SW 1271 (cell line): ENCODE results near the gene CCDC70.

Experiments
- DNase-seq, 2 experiments: peaks; one replicate each; lab custom pipeline; 2025; lab: John Stamatoyannopoulos, UW

The CCDC70 gene

DNA sequence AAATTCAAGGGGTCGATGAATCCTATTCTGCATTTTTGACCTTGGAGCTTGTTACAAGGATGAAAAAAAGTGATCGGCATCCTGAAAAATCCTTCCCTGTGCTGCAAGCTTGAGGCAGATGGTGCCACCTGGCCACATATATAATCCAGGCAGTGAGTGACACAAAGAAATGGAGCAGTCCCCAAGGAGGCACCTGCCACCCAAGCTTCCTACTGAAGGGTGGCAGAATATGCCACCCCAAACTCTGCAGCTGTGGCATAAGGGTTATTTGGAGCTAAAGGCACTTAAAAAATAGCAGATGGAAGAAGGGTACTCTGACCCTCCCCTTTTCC lies 32.2 kb upstream of the CCDC70 start:
- no peak for DNase-seq

DNA sequence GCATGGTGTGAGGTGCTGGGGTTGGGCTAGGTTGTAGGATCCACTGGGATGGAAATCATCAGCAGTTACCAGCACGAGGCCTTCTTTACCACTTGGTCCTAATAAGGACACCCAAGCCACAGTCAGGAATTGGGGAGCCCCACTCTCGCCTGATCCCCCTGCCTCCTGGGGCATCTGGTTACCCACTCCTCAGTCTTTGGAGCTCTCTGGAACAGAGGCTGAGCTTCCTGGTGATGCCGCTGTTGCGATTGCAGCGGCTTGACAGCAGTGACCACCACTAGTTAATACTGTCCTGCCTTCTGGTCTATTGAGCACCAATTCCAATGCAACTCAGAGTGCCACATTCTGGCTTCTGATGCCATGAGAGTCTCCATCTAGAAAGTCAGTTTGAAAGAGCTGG lies 30.2 kb upstream of the CCDC70 start:
- DNase-seq: no peak

DNA sequence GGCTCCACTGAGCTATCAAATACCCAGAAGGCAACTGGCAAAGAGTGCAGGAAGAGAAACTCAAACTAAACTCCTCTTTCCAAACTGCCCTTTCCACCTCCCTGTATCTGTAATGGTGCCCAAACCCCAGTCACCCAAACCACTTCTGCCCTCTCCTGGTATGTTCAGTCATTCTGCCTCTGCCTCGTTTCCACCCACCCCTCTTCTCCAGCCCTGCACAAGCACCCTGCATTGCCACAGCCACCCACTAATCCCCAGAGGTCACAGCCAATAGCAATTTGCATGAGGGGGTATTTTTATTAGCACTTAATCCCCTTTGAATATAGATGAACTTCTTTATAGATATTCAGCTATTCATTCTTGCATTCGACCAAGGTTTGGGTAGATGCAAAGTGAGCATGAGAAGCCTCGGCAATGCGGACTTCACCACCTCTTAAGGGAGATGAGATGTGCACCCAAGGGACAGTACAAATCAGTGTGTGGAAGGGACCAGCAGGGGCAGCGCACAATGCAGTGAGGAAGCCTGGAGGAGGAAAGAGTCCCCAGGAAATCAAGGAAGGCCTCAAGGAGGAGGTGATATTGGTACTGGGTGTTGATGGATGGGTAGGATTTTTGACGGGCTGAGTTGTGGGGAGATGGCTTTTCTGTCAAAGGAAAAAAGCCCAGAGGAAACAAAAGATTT lies 29.2 kb upstream of the CCDC70 start:
- DNase-seq: peak in 1 of 2 experiments; percentile 12

DNA sequence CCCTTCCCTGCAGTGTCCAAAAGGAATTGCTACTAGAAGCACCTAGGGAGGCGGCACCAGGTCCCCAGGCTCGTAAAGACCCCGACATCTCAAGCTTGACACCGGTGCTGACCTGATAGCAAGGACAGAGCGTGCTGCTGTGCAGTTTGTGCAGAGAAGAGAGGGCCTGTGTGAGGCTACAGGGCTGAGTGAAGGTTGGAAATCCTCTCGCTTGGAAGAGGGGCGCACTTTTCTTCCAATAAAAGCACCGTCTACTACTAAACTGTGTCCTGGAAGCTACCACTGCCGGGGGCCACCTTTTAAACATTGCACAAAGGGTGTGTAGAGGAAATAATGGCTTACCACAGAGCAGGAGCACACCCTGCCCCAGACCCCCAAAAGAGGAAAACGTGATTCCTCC lies 27.8 kb upstream of the CCDC70 start:
- DNase-seq: no peak

DNA sequence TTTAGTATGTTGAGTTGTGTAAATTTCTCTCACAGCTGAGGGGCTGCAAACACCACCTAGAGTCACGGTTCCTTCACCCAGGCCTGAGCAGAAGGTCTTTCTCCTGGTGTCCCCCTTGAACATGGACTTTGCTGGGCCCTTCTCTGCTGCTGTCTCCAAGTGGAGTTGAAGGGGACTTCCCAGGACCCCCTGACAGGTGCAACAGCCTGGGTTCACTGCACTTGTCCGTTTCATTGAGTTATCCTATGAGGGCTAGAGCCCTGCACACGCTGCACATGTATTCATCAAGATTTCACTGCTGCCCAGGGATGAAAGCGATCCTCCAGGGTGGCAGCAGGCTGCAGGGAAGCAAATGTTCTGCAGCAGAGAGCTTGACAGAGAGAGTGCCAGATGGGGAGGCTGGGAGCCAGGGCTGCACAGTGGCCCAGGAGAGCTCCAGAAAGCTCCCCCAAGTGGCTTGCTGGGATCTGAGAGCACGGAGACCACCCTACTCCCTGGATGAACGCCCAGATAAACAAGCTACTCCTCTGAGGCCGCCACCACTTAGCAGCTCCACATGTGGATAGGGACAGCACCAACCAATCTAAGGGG lies 27.1 kb upstream of the CCDC70 start:
- DNase-seq: no peak

DNA sequence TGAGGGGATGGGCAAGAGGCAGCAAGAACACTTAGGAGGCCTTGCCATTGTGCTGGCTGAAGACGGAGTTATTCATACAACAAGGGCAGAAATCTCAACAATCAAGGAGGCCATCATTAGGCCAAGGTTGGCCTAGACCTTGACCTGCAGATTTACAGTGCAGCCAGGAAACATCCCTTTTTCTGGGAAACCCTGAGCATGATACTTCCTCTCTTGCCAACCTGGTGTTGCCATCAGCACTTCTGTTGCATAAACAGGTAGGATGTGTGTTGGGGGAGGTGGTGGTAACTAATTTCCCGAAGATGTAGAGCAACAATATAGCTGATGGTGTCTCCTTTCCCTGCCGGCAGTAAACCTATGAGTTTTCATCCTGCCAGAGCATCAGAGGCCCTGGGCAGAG lies 24.8 kb upstream of the CCDC70 start:
- DNase-seq: no peak

DNA sequence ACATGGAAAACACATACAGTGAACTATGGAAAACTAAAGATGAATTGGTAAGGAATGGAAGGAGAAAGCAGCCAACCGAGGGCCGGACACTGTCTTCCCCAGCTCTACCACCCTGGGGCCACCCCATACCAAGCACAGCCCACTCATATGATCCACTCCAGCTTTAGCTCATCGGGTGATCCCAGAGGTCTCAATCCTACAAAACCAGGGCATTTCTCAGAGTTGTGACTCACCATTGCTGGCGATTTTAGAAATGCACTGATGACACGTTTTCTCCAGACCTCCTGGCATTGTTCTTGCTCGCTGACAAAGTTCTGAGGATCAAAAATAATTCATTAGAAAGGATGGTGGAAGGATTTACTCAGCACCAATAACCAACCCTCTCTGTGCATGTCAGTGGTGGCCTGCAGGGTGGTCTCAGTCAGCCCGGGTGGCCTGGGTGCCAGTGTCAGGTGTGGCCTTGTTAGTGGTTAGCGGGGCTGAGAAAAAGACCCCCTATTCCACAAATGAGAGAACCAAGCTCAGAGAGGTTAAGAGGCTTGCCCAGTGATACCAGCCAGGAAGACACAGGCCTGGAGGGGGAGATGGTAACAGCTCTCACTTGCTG lies 23.4 kb upstream of the CCDC70 start:
- no peak for DNase-seq

DNA sequence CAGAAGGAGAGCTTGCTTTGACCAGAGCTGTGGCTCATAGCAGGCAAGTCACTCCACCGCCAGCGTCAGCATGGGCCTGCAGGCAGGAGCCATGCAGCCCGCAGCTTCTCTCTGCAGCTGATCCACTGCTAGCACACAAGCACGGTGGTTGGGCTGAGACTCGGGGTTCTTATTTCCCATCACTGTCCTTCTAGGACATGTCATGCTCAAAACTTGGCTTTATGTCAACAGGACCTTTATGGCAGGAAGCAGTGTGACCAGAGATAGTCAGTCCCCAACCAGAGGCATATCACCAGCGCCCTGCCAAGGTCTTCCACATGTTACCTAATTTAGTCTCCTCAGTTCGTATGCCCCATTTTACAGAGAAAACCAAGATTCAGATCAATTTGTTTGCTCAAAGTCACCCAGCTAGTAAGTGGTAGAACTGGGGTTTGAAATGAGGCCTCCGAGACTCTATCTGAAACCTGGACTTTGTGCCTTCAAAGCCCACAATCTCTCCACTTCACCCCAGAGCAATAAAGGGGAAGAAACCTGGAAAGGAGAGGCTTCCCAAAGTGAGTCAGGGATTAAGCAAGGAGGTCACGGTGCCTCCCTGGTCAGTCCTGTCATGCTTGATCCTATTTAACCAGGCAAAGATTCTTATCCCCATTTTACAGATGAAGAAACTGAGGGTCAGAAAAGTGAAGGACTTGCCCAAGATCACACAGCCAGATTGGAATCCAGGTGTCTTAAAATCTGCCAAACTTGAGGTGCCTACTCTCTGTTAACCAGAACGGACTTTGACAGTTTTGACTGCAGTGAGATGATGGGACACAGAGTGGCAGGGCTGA lies 21.8 kb upstream of the CCDC70 start:
- DNase-seq: no peak

DNA sequence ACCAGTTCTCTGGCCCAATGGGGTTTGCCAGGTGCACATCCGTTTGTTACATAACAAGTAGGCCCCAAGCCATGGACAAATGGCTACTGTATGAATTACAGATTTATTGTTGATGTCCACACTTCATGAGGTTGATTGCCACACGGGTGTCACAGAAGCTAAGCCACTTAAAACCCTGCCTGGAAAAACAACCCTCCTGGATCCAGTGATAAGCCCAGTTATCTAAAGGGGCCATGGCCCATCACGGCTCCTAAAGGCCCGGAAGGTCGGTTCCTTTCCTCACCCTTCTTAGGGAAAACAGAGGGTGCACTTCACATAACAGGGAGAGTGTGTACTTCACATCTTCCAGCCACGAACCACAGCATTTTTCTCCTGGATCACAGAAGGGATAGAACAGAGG lies 20.9 kb upstream of the CCDC70 start:
- DNase-seq: no peak

DNA sequence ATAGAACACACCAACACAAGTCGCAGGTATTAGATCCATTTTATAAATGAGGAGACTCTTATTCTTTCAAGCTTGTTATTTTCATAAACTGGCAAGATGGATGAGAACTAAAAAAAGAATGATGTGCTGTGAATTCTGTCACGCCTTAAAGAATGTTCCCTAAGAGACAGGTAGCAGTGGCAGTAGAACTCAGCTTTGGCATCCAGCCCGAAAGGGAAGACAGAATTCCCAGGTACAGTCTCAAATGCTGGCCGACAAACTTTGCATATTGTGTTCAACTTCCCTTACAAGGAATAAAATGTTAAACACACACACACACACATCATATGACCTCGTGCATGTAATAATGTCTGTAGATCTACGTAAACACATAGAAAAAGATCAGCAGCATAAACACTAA lies 20.0 kb upstream of the CCDC70 start:
- no peak for DNase-seq

DNA sequence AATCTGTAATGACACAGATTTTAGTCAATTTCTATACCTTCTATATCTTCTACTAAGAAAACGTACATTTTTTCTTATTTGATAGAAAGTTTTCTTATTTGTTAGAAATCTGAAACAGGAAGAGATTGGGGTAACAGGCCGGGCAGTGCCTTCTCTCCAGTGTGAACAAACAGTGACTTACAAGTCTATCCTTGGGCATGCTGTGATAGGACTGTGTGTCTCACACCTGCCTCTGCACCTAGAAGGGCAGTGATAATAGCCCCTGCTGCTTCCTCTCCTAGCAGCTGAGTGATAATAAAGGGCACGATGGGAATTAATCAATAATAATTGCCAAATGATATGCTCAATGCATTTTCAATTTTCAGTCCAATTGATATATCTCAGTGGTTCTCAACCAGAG lies 18.2 kb upstream of the CCDC70 start:
- DNase-seq: no peak

DNA sequence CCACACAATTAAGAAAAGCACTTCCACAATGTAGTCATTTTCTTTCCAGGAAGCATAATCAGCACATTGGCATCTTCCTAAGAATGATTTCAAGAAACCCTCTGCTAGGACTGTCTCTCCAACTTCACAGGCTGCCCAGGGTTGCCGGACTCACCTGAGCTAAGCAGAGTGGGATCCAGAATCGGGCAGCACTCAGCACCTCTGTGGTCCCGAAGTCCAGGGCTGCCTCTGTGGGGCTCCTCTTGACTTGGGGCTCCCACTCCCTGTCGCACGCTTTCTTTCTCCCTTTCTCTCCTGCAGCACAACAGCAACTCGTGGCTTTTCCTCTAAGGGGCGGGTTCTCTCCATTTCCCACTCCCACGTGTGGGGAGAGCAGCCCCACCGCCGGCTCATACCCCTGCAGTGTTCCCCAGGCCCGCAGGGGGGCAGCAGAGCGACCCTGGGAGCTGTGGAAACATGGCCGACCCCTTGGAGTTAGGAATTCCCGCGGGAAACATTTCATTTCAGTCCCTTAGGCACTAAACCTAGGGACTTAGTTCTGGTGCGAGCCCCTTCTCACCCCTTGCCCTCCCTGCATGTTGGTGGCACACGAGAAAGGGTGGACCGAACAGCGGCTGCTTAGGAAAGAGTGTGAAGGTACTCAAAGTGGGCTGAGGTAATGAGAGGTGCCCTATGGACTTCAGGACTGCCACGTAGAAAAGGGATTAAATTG lies 16.8 kb upstream of the CCDC70 start, which contains the start of gene TMEM272:
Gene TMEM272 (minus strand): TSS at position 316 of the 712 bp plus-strand sequence. CDS start 6,647 bp downstream, outside the sequence.
- DNase-seq: peak in 1 of 2 experiments; percentile 24

DNA sequence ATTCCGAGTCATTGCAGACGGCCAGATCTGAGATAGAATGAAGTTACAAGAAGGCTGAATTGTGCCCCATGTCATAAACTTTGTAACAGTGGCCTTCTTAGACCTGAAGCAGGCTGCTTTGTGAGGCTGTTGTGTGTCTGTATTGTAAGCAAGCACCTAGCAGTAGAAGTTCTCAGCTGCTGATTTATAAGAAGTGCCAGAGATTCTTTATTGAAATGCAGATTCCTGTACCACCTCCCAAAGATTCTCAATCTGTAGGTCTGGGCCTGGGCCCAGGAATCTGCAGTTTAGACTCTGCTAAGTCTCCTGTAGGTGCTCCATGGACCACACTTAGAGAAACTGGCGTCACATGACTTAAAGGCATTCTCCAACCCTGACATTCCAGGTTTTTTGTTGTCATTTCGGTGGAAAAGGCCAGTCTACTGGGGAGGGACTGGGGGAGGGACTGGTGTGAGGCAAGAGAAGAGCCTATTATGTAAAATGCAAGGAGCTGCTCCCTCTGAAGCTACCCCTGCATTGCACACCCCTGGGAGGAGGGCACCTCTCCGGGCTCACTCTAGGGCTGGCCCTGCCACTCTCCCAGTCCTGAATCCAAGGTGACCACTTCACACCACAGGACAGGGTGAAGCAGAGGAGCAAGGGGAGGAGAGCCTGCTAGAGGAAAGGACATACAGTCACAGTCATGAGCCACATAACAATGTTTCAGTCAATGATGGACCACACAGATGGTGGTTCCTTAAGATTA lies 16.0 kb upstream of the CCDC70 start:
- DNase-seq: no peak

DNA sequence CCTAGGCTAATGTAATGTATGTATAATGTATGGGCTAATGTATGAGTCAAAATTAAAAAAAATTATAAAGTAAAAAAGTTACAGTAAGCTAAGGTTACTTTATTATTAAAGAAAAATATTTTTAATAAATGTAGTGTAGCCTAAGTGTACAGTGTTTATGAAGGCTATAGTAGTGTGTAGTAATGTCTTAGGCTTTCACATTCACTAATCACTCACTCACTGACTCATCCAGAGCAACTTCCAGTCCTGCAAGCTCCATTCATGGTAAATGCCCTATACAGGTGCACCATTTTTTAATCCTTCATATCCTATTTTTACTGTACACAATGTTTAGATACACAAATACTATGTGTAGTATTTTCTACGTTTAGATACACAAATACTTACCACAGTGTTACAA lies 15.0 kb upstream of the CCDC70 start:
- no peak for DNase-seq

DNA sequence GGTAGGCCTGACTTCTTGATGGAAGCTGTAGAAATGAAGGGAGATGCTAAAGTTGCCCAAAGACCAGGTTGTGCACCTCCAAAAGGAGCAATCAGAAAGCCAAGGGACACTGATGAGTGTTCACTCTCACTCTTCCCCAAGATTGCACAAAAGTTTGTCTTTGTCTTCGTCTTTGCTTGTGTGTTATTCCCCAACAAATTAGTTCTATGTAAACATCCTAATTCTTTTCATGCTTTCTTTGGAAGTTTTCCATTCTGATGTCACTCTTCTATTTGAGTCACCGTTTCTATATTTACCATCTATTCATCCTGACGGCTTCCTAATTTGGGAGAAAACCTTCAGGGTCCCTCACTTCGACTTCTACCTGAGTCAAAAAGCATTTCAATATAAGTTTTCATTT lies 13.1 kb upstream of the CCDC70 start:
- DNase-seq: no peak

DNA sequence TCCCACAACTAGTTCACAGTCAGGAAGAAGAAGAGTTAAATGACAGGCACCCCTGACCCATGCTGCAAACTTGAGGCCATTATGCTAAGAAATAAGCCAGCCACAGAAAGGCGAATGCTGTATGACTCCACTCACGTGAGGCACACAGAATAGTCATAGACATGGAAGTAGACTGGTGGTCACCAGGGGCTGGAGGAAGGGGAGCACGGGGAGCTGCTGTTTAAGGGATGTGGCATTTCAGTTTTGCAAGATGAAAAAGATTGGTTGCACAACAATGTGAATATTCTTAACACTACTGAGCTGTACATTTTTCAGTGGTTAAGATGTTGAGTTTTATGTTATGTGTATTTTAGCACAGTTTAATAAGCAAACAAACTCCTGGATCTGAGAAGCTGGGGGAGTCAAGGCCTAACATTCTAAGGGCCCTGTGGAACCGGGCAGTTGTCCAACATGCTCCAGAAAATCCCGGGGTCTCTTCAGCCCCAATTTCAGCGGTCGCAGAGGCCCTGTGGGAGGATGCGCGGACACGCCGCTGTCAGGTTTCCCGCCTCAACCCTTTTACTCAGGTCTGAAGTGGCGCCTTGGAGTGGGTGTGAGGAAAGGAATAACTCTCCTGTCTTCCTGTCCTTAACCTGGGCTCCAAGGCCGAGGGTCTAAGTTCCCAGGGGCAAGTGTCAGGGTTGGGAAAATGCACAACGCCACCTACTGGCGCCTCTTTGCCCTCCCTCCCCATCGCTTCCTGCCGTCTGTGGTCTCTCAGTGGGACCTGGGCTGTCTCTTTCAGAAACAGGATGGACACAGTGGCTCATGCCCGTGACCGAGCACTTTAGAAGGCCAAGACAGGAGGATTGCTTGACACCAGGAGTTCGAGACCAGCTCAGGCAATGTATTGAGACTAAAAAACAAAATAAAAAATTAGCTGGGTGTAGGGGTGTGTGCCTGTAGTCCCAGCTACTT lies 12.3 kb upstream of the CCDC70 start:
- no peak for DNase-seq

DNA sequence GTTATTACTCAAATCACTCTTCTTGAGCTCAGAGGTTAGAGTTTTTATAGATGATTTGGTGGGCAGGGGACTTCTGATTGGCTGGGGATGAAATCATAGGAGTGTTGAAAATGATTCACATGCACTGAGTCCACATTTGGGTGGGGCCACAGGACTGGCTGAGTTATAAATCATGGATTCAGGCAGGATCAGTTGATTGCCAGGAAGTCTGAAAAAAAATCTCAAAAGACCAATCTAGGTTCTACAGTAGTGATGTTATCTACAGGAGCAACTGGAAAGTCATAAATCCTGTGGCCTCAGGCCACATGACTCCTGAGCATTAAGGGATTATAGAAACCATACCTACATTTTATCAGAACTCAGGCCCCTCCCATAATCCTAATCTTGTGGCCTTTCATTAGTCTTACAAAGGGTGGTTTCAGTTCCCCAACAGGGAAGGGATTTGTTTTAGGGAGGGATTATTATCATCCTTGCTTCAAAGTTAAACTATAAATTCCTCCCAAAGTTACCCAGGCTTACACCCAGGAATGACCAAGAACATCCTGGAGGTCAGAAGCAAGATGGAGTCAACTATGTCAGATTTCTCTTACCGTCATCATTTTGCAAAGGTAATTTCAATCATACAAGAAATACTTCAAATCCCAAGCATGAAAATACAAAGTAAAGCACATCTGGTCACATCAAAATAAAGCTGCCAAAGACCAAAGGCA lies 5.6 kb upstream of the CCDC70 start:
- no peak for DNase-seq

DNA sequence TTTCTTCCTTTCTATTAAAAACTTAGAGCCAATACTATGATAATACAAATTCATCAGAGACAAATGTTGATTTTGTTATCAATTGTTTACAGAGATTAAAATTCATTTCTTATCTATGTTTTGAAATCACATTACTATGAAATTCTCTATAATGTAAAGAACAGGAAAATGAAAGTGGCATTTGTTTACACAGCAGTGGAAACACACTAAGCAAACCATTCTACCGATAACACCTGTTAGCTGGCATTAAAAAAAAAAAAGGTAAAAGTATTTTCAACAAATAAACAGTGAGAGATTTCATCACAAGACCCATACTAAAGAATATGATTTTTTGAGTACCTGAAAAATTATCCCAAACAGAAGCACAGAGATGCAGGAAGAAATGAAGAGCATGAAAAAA lies 4.8 kb upstream of the CCDC70 start:
- DNase-seq: no peak

DNA sequence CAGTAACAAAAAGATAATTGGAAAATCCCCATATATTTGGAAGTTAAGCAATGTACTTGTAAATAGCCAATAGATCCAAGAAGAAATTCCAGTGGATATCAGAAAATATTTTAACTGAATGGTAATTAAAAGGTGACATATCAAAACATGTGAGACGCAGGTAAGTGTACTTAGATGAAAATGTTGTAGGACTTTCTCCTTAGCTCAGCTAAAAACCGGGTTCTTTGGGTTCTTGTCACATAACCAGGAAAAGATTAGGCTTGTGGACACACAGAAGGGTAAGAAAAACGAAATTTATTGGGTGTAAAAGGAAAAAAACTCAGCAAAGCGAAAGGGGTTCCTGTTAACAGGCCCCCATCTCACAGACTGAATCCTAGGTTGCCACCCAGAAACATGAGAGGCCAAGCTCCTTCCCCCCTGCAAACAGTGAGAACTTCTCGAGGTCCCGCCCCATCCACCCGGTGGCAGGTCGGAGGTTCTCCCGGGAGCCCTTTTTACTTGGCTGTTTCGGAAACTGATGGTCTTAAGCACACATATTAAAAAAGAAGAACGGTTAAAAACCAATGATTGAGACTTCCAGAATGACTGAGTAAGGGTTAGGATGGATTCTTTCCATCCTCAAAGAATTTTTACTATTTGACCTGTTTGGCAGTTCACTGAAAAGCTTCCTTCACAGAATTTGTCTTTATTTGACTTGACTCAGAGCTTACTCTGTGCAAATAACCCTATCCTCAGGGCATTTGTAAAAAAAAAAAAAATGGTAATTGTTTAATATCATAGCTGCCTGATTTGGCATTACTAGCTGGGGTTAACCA lies 3.1 kb upstream of the CCDC70 start:
- no peak for DNase-seq
